GM18861 (cell line): Measurements from ENCODE around the gene UBXN6.

ENCODE experiments used
- ATAC-seq: cut with Tn5 transposase; IDR thresholded peaks from one replicate; pipeline ENCODE4 v1.9.1; 2021; ENCODE audit not compliant: unreplicated experiment

UBXN6 gene

GRCh38 chr19:4413588-4413987 is 44.0 kb downstream of the UBXN6 start:
- no peak for ATAC-seq

DNA sequence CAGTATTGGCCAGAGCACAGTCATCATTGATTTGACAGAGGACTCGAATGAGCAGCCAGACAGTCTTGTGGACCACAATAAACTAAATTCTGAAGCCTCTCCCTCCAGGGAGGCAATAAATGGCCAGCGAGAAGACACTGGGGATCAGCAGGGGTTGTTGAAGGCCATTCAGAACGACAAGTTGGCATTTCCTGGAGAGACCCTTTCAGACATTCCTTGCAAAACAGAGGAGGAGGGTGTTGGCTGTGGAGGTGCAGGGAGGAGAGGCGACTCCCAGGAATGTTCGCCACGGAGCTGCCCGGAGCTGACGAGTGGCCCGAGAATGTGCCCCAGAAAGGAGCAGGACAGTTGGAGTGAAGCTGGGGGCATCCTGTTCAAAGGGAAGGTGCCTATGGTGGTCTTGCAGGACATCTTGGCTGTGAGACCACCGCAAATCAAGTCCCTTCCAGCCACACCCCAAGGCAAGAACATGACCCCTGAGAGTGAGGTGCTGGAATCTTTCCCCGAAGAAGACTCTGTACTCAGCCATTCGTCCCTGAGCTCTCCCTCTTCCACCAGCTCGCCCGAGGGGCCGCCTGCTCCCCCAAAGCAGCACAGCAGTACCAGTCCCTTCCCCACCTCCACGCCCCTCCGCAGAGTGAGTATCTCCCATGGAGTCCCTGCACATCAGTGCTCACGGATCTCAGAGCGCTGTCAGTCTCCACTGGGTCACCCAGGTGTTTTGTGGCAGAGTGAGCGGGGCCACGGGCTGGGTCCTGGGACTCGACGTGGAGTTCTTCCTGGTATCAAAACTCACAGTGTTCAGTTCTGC is 48.3 kb downstream of the UBXN6 start:
- ATAC-seq, result no peak

DNA sequence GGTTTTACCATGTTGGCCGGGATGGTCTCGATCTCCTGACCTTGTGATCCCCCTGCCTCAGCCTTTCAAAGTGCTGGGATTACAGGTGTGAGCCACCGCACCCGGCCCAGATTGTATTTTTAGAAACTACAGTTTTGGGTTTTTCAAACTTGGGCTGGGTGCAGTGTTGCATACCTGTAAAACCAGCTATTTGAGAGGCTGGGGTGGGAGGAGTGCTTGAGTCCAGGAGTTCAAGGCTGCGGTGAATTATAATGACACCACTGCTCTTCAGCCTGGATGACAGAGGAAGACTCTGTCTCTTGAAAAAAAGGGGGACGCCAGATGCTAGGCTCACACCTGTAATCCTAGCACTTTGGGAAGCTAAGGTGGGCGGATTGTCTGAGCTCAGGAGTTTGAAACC is 51.0 kb downstream of the UBXN6 start:
- no peak for ATAC-seq

DNA sequence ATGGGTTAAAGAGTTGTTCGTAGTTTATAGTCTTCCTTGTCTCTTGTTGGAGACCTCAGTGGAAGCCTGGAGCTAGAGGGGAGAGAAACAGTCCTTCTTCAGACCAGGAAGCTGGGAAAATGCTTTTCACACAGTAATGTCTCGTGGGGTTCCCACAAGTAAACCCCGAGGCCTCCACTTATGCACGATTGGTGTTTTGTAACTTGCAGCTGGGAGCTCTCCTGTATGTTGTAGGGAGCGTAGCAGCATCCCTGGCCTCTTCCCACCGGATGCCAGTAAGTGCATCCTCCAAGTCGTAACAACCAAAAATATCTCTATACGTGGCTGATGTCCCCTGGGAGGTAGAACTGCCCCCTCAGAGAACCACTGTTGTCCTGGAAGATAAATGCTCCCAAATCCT is 51.6 kb downstream of the UBXN6 start:
- ATAC-seq, result no peak

DNA sequence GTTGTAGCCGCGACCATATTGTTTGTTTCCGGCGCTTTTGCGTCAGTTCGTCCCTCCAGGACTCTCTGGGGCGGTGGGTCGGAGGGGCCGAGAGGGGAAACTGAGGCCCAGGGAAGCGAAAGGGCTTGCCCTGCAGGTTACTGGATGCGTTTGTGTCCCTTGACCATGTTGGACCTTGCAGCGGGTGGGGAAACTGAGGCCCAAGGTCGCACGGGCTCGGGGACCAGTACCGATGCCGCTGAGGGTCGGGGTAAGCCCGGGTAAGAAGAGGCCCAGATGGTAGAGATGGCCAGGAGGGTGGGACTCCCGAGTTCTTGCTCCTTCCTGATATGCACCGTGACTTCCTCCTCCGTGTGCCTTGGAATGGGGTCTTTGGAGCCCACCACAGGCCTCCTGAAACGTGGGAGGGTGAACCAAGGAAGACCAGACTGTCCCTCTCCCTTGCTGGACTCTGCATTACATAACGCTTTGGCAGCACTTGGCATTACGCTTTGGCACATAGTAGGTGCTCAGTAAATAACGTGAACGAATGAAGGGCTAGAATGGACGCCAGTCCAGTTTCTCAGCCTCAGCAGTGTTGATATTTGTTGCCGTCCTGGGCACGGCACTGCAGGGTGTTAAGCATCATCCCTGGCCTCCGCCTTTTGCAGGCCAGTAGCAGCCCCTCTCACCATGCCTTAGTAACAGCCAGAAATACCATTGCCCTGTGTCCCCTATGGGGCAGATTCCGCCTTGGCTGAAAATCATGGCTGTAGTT is 54.4 kb downstream of the UBXN6 start:
- ATAC-seq, result no peak

DNA sequence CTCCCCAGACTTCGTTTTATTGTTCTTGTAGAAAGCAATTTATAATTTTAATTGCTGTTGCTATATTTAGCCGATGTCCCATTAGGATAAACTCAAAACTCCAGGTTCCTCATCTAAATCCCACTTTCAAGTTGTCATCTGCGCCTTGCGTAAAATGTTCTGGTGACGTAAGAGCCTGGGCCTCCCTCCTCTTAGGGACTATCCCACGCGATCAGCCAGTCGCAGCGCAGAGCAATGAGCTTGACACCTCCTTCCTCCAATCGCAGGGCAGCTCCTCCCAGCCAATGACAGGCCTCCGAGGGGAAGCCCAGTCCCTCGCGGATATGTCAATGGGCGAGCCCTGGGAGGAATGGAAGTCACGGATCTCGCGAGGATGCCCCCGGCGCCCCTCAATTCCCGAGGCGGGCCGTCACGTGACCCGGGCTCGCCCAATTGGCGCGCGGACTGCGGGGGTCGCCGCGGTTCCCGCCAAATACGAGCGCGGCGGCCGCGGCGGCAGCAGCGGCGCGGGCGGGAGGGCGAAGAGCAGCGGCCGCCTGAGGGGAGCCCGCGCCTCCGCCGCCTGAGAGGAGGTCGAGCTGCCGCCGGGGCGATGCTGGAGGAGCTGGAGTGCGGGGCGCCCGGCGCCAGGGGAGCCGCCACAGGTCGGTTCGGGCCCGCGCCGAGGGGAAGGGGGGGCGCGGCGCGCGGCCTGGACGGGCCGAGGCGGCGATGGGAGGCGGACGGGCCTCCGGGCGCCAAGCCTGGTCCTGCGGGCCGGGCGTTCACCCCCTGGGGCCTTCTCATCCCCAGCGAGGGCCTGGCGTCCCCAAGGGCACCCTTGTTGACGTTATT is 55.2 kb downstream of the UBXN6 start, which contains the start of gene CHAF1A:
TSS of gene CHAF1A (plus strand) at position 470 of the 834 bp plus-strand sequence. CDS start at position 593, 123 bp downstream.
- peak; percentile 76 for ATAC-seq

DNA sequence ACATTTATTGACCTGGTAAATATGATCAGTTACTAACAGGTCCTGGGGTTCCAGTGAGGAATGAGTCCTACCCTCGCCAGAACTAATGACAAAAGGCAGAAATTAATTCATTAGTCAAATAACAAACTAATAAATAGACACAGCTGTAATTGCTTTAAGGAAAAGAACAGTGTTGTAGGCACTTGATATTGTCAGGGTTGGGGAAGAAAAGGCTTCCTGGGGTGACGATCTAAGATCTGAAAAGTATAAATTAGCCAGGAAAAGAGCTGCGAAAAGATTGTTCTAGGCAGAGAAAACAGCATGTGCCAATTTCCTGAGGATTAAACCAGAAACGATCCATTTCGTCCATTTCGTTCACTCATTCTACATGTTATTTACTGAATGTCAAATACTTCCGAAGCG is 55.8 kb downstream of the UBXN6 start:
- ATAC-seq, result no peak

GRCh38 chr19:4400135-4400936 is 57.3 kb downstream of the UBXN6 start, which contains the start of gene SH3GL1:
TSS of gene SH3GL1 (minus strand) at chr19:4400547. CDS start at chr19:4400368, 179 bp downstream.
- peak; percentile 54 for ATAC-seq

DNA sequence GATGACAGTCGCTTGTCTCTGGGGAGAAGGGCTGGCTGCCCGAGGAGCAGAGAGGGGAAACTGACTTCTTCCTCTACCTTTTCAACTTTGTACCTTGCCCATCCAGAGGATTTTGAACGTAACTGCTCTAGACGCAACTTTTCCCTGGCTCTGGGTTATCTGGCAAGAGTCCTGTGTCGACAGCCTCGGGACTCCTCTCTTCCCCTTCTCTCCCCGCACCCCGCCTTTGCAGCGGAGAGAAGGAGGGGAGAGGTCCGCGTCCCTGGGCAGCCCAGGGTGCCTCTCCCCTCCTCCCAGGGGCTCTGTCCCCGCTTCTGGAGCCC is 57.8 kb downstream of the UBXN6 start:
- ATAC-seq, result no peak

DNA sequence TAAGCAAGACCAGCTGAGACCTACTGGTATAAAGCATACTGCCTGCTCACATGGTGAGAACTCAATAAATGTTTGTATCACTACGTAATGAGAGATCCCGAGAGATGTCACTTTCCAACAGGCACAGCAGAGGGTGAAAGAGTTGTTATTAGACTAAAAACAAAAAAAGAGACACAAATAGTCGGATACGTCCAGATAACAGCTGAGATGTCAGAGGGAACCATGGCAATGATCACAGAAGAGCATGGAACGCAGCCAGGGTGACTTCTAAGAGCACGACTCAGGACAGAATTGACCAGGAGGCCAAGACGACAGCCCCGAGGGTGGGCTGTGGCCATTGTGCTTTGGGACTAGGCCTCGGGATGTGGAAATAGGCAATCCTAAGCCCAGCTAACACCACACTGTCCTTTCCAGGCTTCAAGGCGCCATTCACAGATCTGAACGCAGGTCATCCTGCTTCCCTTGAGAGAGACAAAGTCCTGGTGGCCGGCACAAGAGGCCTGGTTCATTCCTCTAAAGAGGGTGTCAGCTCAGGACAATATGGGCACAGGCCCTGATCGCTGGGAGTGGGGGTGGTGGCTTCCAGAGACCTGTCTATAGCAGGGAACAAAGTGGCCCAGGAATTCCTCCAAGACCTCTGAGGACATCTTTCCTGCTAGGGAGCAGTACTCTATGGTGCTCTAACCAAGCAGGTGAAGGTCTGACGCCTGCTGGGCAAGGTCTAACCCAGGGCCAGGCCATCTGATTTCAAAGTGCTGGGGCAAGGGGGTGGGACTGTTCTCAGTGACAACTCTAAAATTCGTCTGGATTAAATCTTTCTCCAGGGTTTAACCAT is 60.4 kb downstream of the UBXN6 start:
- ATAC-seq, result no peak
